H1 (cell line): ENCODE data around the gene SYT14.

Experiments used
- CTCF ChIP-seq, 3 experiments: IDR thresholded peaks; 1 replicate in 2 of 3; 2 replicates in 1 of 3; pipeline versions ENCODE4 v1.5.1 to v1.6.1; 2011; ENCODE audit warnings: low read length in 3 of 3, mild to moderate bottlenecking in 3 of 3, inconsistent platforms in 2 of 3, low read depth in 1 of 3, moderate library complexity in 1 of 3; ENCODE audit not compliant: insufficient read depth in 1 of 3; ENCODE audit errors: control extremely low read depth in 1 of 3
- FOSL1 ChIP-seq: IDR thresholded peaks from 2 replicates; pipeline ENCODE4 v1.6.1; 2011; ENCODE audit warnings: mild to moderate bottlenecking, low read depth, low read length, moderate library complexity; ENCODE audit not compliant: insufficient read depth
- HDAC2 ChIP-seq, 2 experiments: fragments of 300-600 bp in 1 of 2; sonication (generic) in 1 of 2; IDR thresholded peaks; 2 replicates each; pipeline ENCODE4 v1.6.1; 2011 to 2012; ENCODE audit warnings: low read depth in 2 of 2, low read length in 2 of 2, mild to moderate bottlenecking in 2 of 2, moderate library complexity in 2 of 2, borderline replicate concordance in 1 of 2, inconsistent platforms in 1 of 2
- JUND ChIP-seq: IDR thresholded peaks from 2 replicates; pipeline ENCODE4 v1.6.1; 2011; ENCODE audit warnings: mild to moderate bottlenecking, improper control_type of control experiment, low read length
- PHF8 ChIP-seq: fragments of 200-600 bp; sonication (generic); conservative IDR thresholded peaks from 2 replicates; pipeline ENCODE4 v1.7.1; 2012; ENCODE audit warnings: low read depth, mild to moderate bottlenecking, inconsistent platforms, low read length, moderate library complexity
- TBP ChIP-seq: IDR thresholded peaks from 2 replicates; pipeline ENCODE4 v1.6.1; 2011; ENCODE audit warnings: low read depth, low read length, improper control_type of control experiment

- no peak for TF ChIP-seq JUND
- no peak for TF ChIP-seq FOSL1
- no peak for TF ChIP-seq PHF8
- TF ChIP-seq TBP = no peak
- TF ChIP-seq CTCF (IDR thresholded peaks at IDR 0.05; ENCODE audit: control extremely low read depth in 1 of 3, insufficient read depth in 1 of 3, low read depth in 1 of 3, low read length in 3 of 3) = no peak
- TF ChIP-seq HDAC2 (IDR thresholded peaks at IDR 0.05; ENCODE audit: borderline replicate concordance in 1 of 2, low read depth in 2 of 2, low read length in 2 of 2) = no peak
These were observed 191.7 kb downstream of the SYT14 start for GRCh38 chr1:210129759-210130158.
